Measurements from ENCODE around the gene TMEM248.

TMEM248 gene

GRCh38 chr7:66902844-66903180 lies 18.2 kb upstream of the TMEM248 start:
- Histone ChIP-seq H3K27ac (ENCODE audit: low read length) (no peak overlapping the region), H3K4me1 (ENCODE audit: low read length) (no peaks in the 10 kb centered on the region), H3K9me3 (ENCODE audit: insufficient read depth, low read length) (no peaks in the 10 kb centered on the region), H3K9ac (ENCODE audit: low read length) (no peak overlapping the region), H3K36me3 (replicated peaks; ENCODE audit: low read depth, low read length) (peaks cover 6% of the 10 kb centered on the region), H2AFZ (ENCODE audit: low read depth, low read length) (no peak overlapping the region), H4K20me1 (ENCODE audit: insufficient read depth, low read length) (no peaks in the 10 kb centered on the region), H3K79me2 (ENCODE audit: low read length) (no peaks in the 10 kb centered on the region), H3K4me3 (ENCODE audit: low read length) (no peak overlapping the region), H3K4me2 (ENCODE audit: low read length) (no peak overlapping the region), H3K27me3 (ENCODE audit: low read depth, low read length) (no peaks in the 10 kb centered on the region)
- TF ChIP-seq EZH2phosphoT487 (IDR thresholded peaks at IDR 0.05; ENCODE audit: low read depth) = no peak
- no peak for TF ChIP-seq CTCF (IDR thresholded peaks at IDR 0.05; ENCODE audit: low read depth, low read length)

- Histone ChIP-seq H3K79me2 (ENCODE audit: low read length) (no peaks in the 10 kb centered on the region), H3K9me3 (ENCODE audit: insufficient read depth, low read length) (no peaks in the 10 kb centered on the region), H3K4me1 (ENCODE audit: low read length) (peaks cover 2% of the 10 kb centered on the region), H3K4me3 (ENCODE audit: low read length) (no peak overlapping the region), H3K27me3 (ENCODE audit: low read depth, low read length) (no peaks in the 10 kb centered on the region), H3K36me3 (replicated peaks; ENCODE audit: low read depth, low read length) (peaks cover 4% of the 10 kb centered on the region), H4K20me1 (ENCODE audit: insufficient read depth, low read length) (no peaks in the 10 kb centered on the region), H3K27ac (ENCODE audit: low read length) (no peak overlapping the region), H3K4me2 (ENCODE audit: low read length) (no peak overlapping the region), H3K9ac (ENCODE audit: low read length) (no peak overlapping the region), H2AFZ (ENCODE audit: low read depth, low read length) (no peak overlapping the region)
- TF ChIP-seq CTCF (IDR thresholded peaks at IDR 0.05; ENCODE audit: low read depth, low read length) = no peak
- no peak for TF ChIP-seq EZH2phosphoT487 (IDR thresholded peaks at IDR 0.05; ENCODE audit: low read depth)
Observed at GRCh38 chr7:66903360-66904062, 17.5 kb upstream of the TMEM248 start.

- Histone ChIP-seq H3K4me3 (ENCODE audit: low read length) (no peak overlapping the region), H3K9ac (ENCODE audit: low read length) (no peak overlapping the region), H3K4me1 (ENCODE audit: low read length) (peaks cover 6% of the 10 kb centered on the region), H3K27ac (ENCODE audit: low read length) (no peak overlapping the region), H3K36me3 (replicated peaks; ENCODE audit: low read depth, low read length) (peaks cover 4% of the 10 kb centered on the region), H3K79me2 (ENCODE audit: low read length) (no peaks in the 10 kb centered on the region), H3K27me3 (ENCODE audit: low read depth, low read length) (no peaks in the 10 kb centered on the region), H3K4me2 (ENCODE audit: low read length) (no peak overlapping the region), H3K9me3 (ENCODE audit: insufficient read depth, low read length) (no peaks in the 10 kb centered on the region), H2AFZ (ENCODE audit: low read depth, low read length) (no peak overlapping the region), H4K20me1 (ENCODE audit: insufficient read depth, low read length) (no peaks in the 10 kb centered on the region)
- no peak for TF ChIP-seq CTCF (IDR thresholded peaks at IDR 0.05; ENCODE audit: low read depth, low read length)
- no peak for TF ChIP-seq EZH2phosphoT487 (IDR thresholded peaks at IDR 0.05; ENCODE audit: low read depth)
Observed at GRCh38 chr7:66904063-66904593, 16.9 kb upstream of the TMEM248 start.

GRCh38 chr7:66905278-66905677 lies 15.7 kb upstream of the TMEM248 start:
- H3K4me1 ChIP-seq (ENCODE audit: low read length) = peaks cover 6% of the 10 kb centered on the region
- no peaks in the 10 kb centered on the region for H3K27me3 ChIP-seq (ENCODE audit: low read depth, low read length)
- TF ChIP-seq EZH2phosphoT487 (IDR thresholded peaks at IDR 0.05; ENCODE audit: low read depth) (no peak), CTCF (IDR thresholded peaks at IDR 0.05; ENCODE audit: low read depth, low read length) (no peak)
- no peak overlapping the region for H3K27ac ChIP-seq (ENCODE audit: low read length)
- H4K20me1 ChIP-seq (ENCODE audit: insufficient read depth, low read length) = no peaks in the 10 kb centered on the region
- H3K4me2 ChIP-seq (ENCODE audit: low read length) = no peak overlapping the region
- H3K9me3 ChIP-seq (ENCODE audit: insufficient read depth, low read length) = no peaks in the 10 kb centered on the region
- H3K79me2 ChIP-seq (ENCODE audit: low read length) = no peaks in the 10 kb centered on the region
- peaks cover 4% of the 10 kb centered on the region for H3K36me3 ChIP-seq (replicated peaks; ENCODE audit: low read depth, low read length)
- no peak overlapping the region for H3K9ac ChIP-seq (ENCODE audit: low read length)
- H3K4me3 ChIP-seq (ENCODE audit: low read length) = no peak overlapping the region
- no peak overlapping the region for H2AFZ ChIP-seq (ENCODE audit: low read depth, low read length)
